Immature natural killer cell (primary cell): ENCODE results near the gene ZMYND11. TPM values are rescaled to one million over a fixed set of nuclear protein-coding genes. Genes with fewer than 3 reads are reported as not detected.
A peak's percentile ranks its signal among the peaks of the same experiment; 100 is the strongest.

Experiments
- DNase-seq, 3 donors: peaks; one replicate each; pipeline ENCODE4 v3.0.0; 2022; ENCODE audit warnings: mixed read lengths in 1 of 3
- H3K27ac Mint-ChIP-seq, 6 donors: one replicate each; pipeline ENCODE4 v1.8.0; 2020; ENCODE audit warnings: mixed read lengths in 6 of 6, mild to moderate bottlenecking in 5 of 6, inconsistent platforms in 4 of 6, moderate library complexity in 3 of 6
- H3K27me3 Mint-ChIP-seq, 3 donors: one replicate each; pipeline ENCODE4 v1.8.0; 2020 to 2021; ENCODE audit warnings: low read depth in 3 of 3, mild to moderate bottlenecking in 3 of 3, mixed read lengths in 3 of 3, moderate library complexity in 3 of 3, inconsistent platforms in 1 of 3
- H3K36me3 Mint-ChIP-seq, 3 donors: one replicate each; pipeline ENCODE4 v1.8.0; 2020; ENCODE audit warnings: mixed read lengths in 3 of 3, inconsistent platforms in 2 of 3, mild to moderate bottlenecking in 2 of 3
- H3K4me1 Mint-ChIP-seq, 2 donors: one replicate each; pipeline ENCODE4 v1.8.0; 2020; ENCODE audit warnings: inconsistent platforms in 2 of 2, mild to moderate bottlenecking in 2 of 2, mixed read lengths in 2 of 2, moderate library complexity in 1 of 2
- H3K4me3 Mint-ChIP-seq, 5 donors: one replicate each; pipeline ENCODE4 v1.8.0; 2020; ENCODE audit warnings: mild to moderate bottlenecking in 5 of 5, mixed read lengths in 5 of 5, inconsistent platforms in 3 of 5, moderate library complexity in 3 of 5
- H3K9me3 Mint-ChIP-seq, 6 donors: one replicate each; pipeline ENCODE4 v1.8.0; 2020; ENCODE audit warnings: mild to moderate bottlenecking in 6 of 6, mixed read lengths in 6 of 6, inconsistent platforms in 4 of 6, moderate library complexity in 3 of 6
- polyA plus RNA-seq, 3 donors: library from polyadenylated mRNA; unstranded; fragments of 300-500 nt; fragmentation: Illumina TruSeq; gene quantifications; one replicate each; pipeline ENCODE4 v1.2.3, GENCODE V29; 2021

The ZMYND11 gene
- polyA plus RNA-seq, 3 donors from 2014 or later: 24.4 to 58.9 (median 29.4) TPM

- DNase-seq: no peak
- Mint-ChIP-seq H3K4me1 (peaks cover 0 to 1% of the 10 kb centered on the region in 2 donors), H3K4me3 (no peak overlapping the region), H3K9me3 (no peaks in the 10 kb centered on the region), H3K27ac (no peak overlapping the region), H3K36me3 (peaks cover 0 to 4% (median 0%) of the 10 kb centered on the region in 3 donors), H3K27me3 (peaks cover 1 to 4% (median 4%) of the 10 kb centered on the region in 3 donors)
Measured at GRCh38 chr10:277963-278362, 142.7 kb downstream of the ZMYND11 start.

DNA sequence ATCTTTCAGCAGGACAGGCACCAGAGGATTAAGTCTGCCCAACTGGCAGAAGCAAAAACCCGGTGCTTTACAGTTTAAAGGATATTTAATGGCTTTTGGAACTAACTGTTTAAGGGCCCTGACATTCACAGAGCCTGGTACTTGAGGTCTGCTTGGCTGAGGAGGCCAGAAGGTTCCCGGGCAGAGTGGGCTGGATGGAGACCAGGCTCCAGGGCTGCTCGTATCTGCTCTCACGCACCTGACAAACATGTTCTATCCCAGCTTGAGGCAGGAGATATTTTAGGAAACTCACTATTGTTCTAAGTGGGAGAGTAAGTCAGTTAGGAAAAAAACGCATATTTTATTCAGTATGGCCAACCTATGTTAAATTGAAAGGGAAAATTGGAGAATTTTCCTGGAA lies 143.5 kb downstream of the ZMYND11 start:
- peaks cover 0 to 4% (median 0%) of the 10 kb centered on the region in 3 donors for H3K36me3 Mint-ChIP-seq
- peaks cover 0 to 4% of the 10 kb centered on the region in 2 donors for H3K4me1 Mint-ChIP-seq
- no peak overlapping the region for H3K27ac Mint-ChIP-seq
- DNase-seq: no peak
- peaks cover 0 to 4% (median 4%) of the 10 kb centered on the region in 3 donors for H3K27me3 Mint-ChIP-seq
- no peaks in the 10 kb centered on the region for H3K9me3 Mint-ChIP-seq
- no peak overlapping the region for H3K4me3 Mint-ChIP-seq

DNA sequence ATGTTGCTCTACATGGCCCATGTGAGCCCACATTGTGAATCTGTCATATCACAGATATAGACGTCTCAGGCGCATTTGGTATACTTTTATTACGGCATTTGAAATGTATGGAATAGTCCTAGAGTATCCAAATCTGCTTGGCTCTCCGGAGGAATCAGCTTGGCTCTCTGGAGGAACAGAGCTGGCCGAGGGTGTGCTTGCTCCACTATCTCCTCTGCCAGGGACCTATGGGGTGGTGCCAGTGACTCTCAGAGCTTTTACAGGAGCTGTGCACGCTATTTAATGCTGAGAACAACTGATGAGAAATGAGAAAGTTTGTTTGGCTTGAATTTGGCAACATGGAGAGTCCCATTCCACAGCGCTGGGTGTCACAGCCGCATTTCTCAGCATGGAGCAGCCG lies 144.0 kb downstream of the ZMYND11 start:
- H3K4me3 Mint-ChIP-seq: no peak overlapping the region
- peaks cover 0 to 4% (median 4%) of the 10 kb centered on the region in 3 donors for H3K27me3 Mint-ChIP-seq
- H3K4me1 Mint-ChIP-seq: peaks cover 0 to 8% of the 10 kb centered on the region in 2 donors
- no peak for DNase-seq
- H3K9me3 Mint-ChIP-seq: no peaks in the 10 kb centered on the region
- no peak overlapping the region for H3K27ac Mint-ChIP-seq
- H3K36me3 Mint-ChIP-seq: peaks cover 0 to 4% (median 0%) of the 10 kb centered on the region in 3 donors

DNA sequence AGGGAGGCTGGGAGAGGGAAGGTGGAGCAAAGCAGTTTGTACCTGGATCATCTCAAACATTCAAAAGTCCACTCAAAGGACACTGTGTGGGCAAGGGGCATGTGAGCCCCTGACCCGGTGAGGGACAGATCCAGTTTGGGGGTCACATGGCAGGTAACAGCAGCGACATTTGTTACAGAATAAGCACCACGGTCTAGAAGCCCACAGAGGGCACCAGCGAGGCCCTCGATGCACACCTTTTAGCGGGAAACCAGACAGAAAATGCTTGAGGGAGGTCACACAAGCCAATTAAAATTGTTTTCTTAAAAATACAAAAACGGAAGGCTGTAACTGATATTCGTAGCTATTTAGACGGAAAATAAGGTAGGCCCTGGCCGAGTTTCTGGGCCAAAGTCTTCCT lies 144.4 kb downstream of the ZMYND11 start:
- H3K9me3 Mint-ChIP-seq: no peaks in the 10 kb centered on the region
- H3K4me3 Mint-ChIP-seq: no peak overlapping the region
- peaks cover 0 to 9% of the 10 kb centered on the region in 2 donors for H3K4me1 Mint-ChIP-seq
- no peak for DNase-seq
- H3K27ac Mint-ChIP-seq: no peak overlapping the region
- peaks cover 0 to 5% (median 0%) of the 10 kb centered on the region in 3 donors for H3K36me3 Mint-ChIP-seq
- peaks cover 0 to 4% (median 2%) of the 10 kb centered on the region in 3 donors for H3K27me3 Mint-ChIP-seq

GRCh38 chr10:282294-283139 lies 147.3 kb downstream of the ZMYND11 start:
- no peaks in the 10 kb centered on the region for H3K9me3 Mint-ChIP-seq
- H3K4me1 Mint-ChIP-seq: peaks cover 0 to 9% of the 10 kb centered on the region in 2 donors
- no peak for DNase-seq
- no peak overlapping the region for H3K4me3 Mint-ChIP-seq
- H3K36me3 Mint-ChIP-seq: peaks cover 3 to 15% (median 12%) of the 10 kb centered on the region in 3 donors
- H3K27me3 Mint-ChIP-seq: peaks cover 0 to 4% (median 0%) of the 10 kb centered on the region in 3 donors
- H3K27ac Mint-ChIP-seq: no peak overlapping the region

- H3K27me3 Mint-ChIP-seq: peaks cover 0 to 4% (median 0%) of the 10 kb centered on the region in 3 donors
- H3K9me3 Mint-ChIP-seq: no peaks in the 10 kb centered on the region
- no peak for DNase-seq
- no peak overlapping the region for H3K4me3 Mint-ChIP-seq
- no peak overlapping the region for H3K27ac Mint-ChIP-seq
- peaks cover 5 to 19% (median 13%) of the 10 kb centered on the region in 3 donors for H3K36me3 Mint-ChIP-seq
- peaks cover 0 to 9% of the 10 kb centered on the region in 2 donors for H3K4me1 Mint-ChIP-seq
Measured at GRCh38 chr10:283140-283479, 147.9 kb downstream of the ZMYND11 start.

DNA sequence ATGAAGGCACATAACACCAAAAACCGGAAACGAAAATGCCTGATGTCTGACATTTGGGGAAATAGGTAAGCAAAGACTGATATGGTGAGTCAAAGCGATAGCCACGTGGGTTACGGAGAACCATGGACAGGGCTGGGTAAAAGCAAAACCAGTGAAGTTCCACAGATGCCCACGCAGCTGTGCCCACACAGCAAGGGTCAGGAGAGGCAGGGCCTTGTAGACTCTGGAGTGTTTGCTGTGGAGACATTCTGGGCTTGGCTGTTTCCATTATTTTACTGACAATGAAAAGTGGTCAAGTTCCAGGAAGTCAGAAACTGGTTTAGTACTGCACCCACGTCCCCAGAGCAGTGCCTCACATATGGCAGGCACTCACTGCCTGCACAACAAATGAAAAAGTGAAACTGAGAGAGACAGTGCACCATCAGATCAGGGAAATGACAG lies 148.7 kb downstream of the ZMYND11 start:
- Mint-ChIP-seq H3K9me3 (no peaks in the 10 kb centered on the region), H3K36me3 (peaks cover 5 to 22% (median 13%) of the 10 kb centered on the region in 3 donors)
- no peak for DNase-seq

GRCh38 chr10:285216-285615 lies 150.0 kb downstream of the ZMYND11 start:
- peaks cover 5 to 22% (median 14%) of the 10 kb centered on the region in 3 donors for H3K36me3 Mint-ChIP-seq
- H3K4me3 Mint-ChIP-seq: no peak overlapping the region
- no peak for DNase-seq
- peaks cover 0 to 9% of the 10 kb centered on the region in 2 donors for H3K4me1 Mint-ChIP-seq
- H3K27ac Mint-ChIP-seq: no peak overlapping the region
- H3K27me3 Mint-ChIP-seq: peaks cover 0 to 4% (median 0%) of the 10 kb centered on the region in 3 donors
- no peaks in the 10 kb centered on the region for H3K9me3 Mint-ChIP-seq

More for the DNA sequence above, 148.7 kb downstream of the ZMYND11 start:
- Mint-ChIP-seq H3K27me3 (peaks cover 0 to 4% (median 0%) of the 10 kb centered on the region in 3 donors), H3K27ac (peak overlapping the region in 2 of 6 donors; percentile 15 to 81), H3K4me3 (peak overlapping the region in 1 of 5 donors; percentile 69), H3K4me1 (peaks cover 0 to 9% of the 10 kb centered on the region in 2 donors)

GRCh38 chr10:287026-287709 lies 151.9 kb downstream of the ZMYND11 start:
- Mint-ChIP-seq H3K4me3 (no peak overlapping the region), H3K27me3 (peaks cover 0 to 5% (median 0%) of the 10 kb centered on the region in 3 donors), H3K4me1 (peaks cover 0 to 9% of the 10 kb centered on the region in 2 donors), H3K36me3 (peaks cover 5 to 21% (median 16%) of the 10 kb centered on the region in 3 donors), H3K27ac (no peak overlapping the region), H3K9me3 (no peaks in the 10 kb centered on the region)
- DNase-seq: no peak

GRCh38 chr10:287814-288213 lies 152.6 kb downstream of the ZMYND11 start:
- Mint-ChIP-seq H3K36me3 (peaks cover 5 to 21% (median 16%) of the 10 kb centered on the region in 3 donors), H3K9me3 (no peaks in the 10 kb centered on the region), H3K4me3 (no peak overlapping the region), H3K4me1 (peaks cover 3 to 16% of the 10 kb centered on the region in 2 donors), H3K27ac (no peak overlapping the region), H3K27me3 (peaks cover 0 to 5% (median 0%) of the 10 kb centered on the region in 3 donors)
- DNase-seq: no peak

DNA sequence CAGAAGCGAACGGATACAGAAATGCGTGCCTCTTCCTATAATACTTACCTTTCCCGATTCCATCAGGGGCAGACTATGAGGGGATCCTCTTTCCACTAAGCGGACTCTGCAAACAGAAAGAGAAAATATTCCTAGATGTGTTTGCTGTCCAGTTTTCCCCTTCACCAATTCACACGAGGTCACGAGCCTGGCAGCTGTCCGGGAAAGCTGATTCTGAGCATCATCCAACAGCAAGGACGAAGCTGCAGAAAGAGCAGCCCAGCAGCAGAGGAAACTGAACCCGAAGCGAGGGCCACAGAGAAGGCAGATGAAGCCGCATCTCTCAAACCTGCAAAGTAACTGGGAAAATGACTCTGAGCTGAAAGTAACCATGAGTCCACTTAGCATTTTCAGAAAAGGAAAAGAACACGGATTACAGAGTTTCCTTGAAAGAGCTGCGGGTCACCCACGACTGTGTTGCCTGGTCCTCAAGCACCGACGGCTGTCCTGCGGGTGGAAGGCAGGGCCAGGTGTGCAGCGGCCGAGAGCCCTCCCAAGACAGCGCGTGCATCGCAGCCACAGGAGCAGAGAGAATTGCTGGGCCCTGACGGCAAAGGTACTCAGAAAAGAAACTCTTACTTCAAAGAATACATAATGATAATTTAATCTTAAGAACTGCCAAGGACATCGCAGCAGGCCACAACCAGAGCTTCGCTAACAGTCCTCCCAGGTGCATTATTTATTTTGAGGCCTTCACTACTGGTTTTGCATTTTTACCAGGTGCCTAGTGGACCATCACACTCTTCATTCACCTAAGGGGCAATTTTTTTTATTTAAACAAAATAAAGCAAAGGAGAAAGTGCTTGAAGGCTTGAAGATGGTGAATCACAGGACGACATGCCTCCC lies 153.3 kb downstream of the ZMYND11 start:
- peaks cover 9 to 18% of the 10 kb centered on the region in 2 donors for H3K4me1 Mint-ChIP-seq
- DNase-seq: no peak
- no peak overlapping the region for H3K27ac Mint-ChIP-seq
- no peak overlapping the region for H3K4me3 Mint-ChIP-seq
- peaks cover 5 to 21% (median 16%) of the 10 kb centered on the region in 3 donors for H3K36me3 Mint-ChIP-seq
- H3K9me3 Mint-ChIP-seq: no peaks in the 10 kb centered on the region
- peaks cover 0 to 5% (median 0%) of the 10 kb centered on the region in 3 donors for H3K27me3 Mint-ChIP-seq

DNA sequence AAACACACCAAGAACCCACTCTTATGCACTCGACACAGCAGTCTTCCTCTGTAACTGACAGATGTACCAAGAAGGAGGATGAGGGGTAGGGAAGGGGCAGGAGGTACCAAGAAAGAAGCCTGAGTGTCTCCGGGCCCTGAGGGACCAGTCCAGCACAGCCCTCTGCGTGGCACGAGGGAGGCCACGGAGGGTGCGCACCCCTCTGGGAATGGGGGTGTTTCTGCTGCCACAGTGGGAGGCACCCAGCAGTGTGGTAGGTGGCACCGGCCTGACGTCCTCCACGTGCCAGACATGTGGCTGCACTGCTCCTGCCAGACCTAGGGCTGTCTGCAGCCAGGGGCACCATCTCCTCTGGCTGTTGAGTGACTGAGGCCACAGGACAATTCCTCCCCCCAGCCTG lies 154.3 kb downstream of the ZMYND11 start:
- H3K4me3 Mint-ChIP-seq: no peak overlapping the region
- H3K27me3 Mint-ChIP-seq: peaks cover under 1 to 7% (median 2%) of the 10 kb centered on the region in 3 donors
- H3K36me3 Mint-ChIP-seq: peaks cover 5 to 21% (median 16%) of the 10 kb centered on the region in 3 donors
- peaks cover 14 to 21% of the 10 kb centered on the region in 2 donors for H3K4me1 Mint-ChIP-seq
- H3K9me3 Mint-ChIP-seq: no peaks in the 10 kb centered on the region
- no peak overlapping the region for H3K27ac Mint-ChIP-seq
- no peak for DNase-seq
